Stimulated activated naive B cell treated with anti-CD40 and anti-IgM and Interleukin-4, amounts not matched to agents 10 μg/mL and 1 μg/mL and 100 μg/mL, for 72 hours (primary cell): ENCODE data around the gene ANKRD61.
"Not testable (repeated sequence)": the region's sequence is repeated elsewhere in the genome, so short reads cannot be mapped to it uniquely, and the experiment has no call there.

ENCODE experiments used
- ATAC-seq, 2 donors: fragments of 150-1000 bp; cut with Tn5 transposase; replicated peaks; 2 replicates each; pipeline ENCODE4 v1.10.0; 2021; ENCODE audit warnings: moderate library complexity in 1 of 2
- DNase-seq: peaks from one replicate; pipeline ENCODE4 v3.0.0; 2021
- H3K27ac Mint-ChIP-seq: one replicate; pipeline ENCODE4 v1.8.0; 2022; ENCODE audit warnings: mild to moderate bottlenecking, mixed read lengths
- H3K27me3 Mint-ChIP-seq, 2 donors: one replicate each; pipeline ENCODE4 v1.8.0; 2022; ENCODE audit warnings: mixed read lengths in 2 of 2
- H3K36me3 Mint-ChIP-seq, 2 donors: one replicate each; pipeline ENCODE4 v1.8.0; 2022; ENCODE audit warnings: mixed read lengths in 2 of 2, mild to moderate bottlenecking in 1 of 2
- H3K4me1 Mint-ChIP-seq, 2 donors: one replicate each; pipeline ENCODE4 v1.8.0; 2022; ENCODE audit warnings: mixed read lengths in 2 of 2, mild to moderate bottlenecking in 1 of 2
- H3K4me3 Mint-ChIP-seq, 2 donors: one replicate each; pipeline ENCODE4 v1.8.0; 2022; ENCODE audit warnings: mild to moderate bottlenecking in 2 of 2, mixed read lengths in 2 of 2, moderate library complexity in 1 of 2
- H3K9me3 Mint-ChIP-seq, 2 donors: one replicate each; pipeline ENCODE4 v1.8.0; 2022; ENCODE audit warnings: mixed read lengths in 2 of 2, mild to moderate bottlenecking in 1 of 2

The ANKRD61 gene

GRCh38 chr7:6057316-6058129 is 26.3 kb downstream of the ANKRD61 start:
- Mint-ChIP-seq H3K27ac (no peak overlapping the region), H3K4me1 (peaks cover 5 to 25% of the 10 kb centered on the region in 2 donors), H3K9me3 (no peaks in the 10 kb centered on the region), H3K4me3 (peak overlapping the region; percentile 92 to 94), H3K27me3 (no peaks in the 10 kb centered on the region), H3K36me3 (peaks cover 0 to 11% of the 10 kb centered on the region in 2 donors)
- ATAC-seq (no peak), DNase-seq (no peak)

- DNase-seq, H3K27ac Mint-ChIP-seq, H3K27me3 Mint-ChIP-seq, H3K9me3 Mint-ChIP-seq, H3K4me3 Mint-ChIP-seq, ATAC-seq, H3K36me3 Mint-ChIP-seq: not testable (repeated sequence)
- H3K4me1 Mint-ChIP-seq = peaks cover 5 to 21% of the 10 kb centered on the region in 2 donors
These were observed 28.8 kb downstream of the ANKRD61 start for GRCh38 chr7:6059941-6060340.

- ATAC-seq (peak; percentile 88 to 91), DNase-seq (peak; percentile 10)
- no peaks in the 10 kb centered on the region for H3K9me3 Mint-ChIP-seq
- peaks cover 7 to 14% of the 10 kb centered on the region in 2 donors for H3K4me1 Mint-ChIP-seq
- H3K27me3 Mint-ChIP-seq = no peaks in the 10 kb centered on the region
- peak overlapping the region; percentile 6 for H3K27ac Mint-ChIP-seq
- H3K36me3 Mint-ChIP-seq = no peaks in the 10 kb centered on the region
- H3K4me3 Mint-ChIP-seq = no peak overlapping the region
These were observed 40.2 kb downstream of the ANKRD61 start for GRCh38 chr7:6071406-6071805.

- DNase-seq = no peak
- Mint-ChIP-seq H3K27me3 (no peaks in the 10 kb centered on the region), H3K4me1 (peaks cover 7 to 14% of the 10 kb centered on the region in 2 donors), H3K27ac (no peak overlapping the region), H3K4me3 (no peak overlapping the region), H3K36me3 (no peaks in the 10 kb centered on the region), H3K9me3 (no peaks in the 10 kb centered on the region)
- ATAC-seq = no peak
These were observed 43.6 kb downstream of the ANKRD61 start for GRCh38 chr7:6074612-6075380.

- Mint-ChIP-seq H3K4me3 (no peak overlapping the region), H3K27ac (no peak overlapping the region), H3K4me1 (peaks cover 0 to 5% of the 10 kb centered on the region in 2 donors), H3K9me3 (no peaks in the 10 kb centered on the region), H3K36me3 (no peaks in the 10 kb centered on the region), H3K27me3 (no peaks in the 10 kb centered on the region)
- DNase-seq (no peak), ATAC-seq (no peak)
These were observed 47.4 kb downstream of the ANKRD61 start for GRCh38 chr7:6078548-6078947.

- not testable (repeated sequence) for H3K36me3 Mint-ChIP-seq, H3K27me3 Mint-ChIP-seq, ATAC-seq, H3K27ac Mint-ChIP-seq, H3K9me3 Mint-ChIP-seq, H3K4me3 Mint-ChIP-seq, DNase-seq, H3K4me1 Mint-ChIP-seq
These were observed 51.9 kb downstream of the ANKRD61 start for GRCh38 chr7:6083047-6083446.
